Measurements from ENCODE around the gene TUBGCP3. TPM values are rescaled to one million over a fixed set of nuclear protein-coding genes. Genes with fewer than 3 reads are reported as not detected.

The TUBGCP3 gene
- total and polyA plus RNA-seq, 5 donors from 2014 or later, result 10.9 to 40.7 (median 15.0) TPM

- Mint-ChIP-seq H3K36me3 (peaks cover 17% of the 10 kb centered on the region), H3K4me3 (peak overlapping the region in 1 of 4 donors; percentile 20), H3K27me3 (no peaks in the 10 kb centered on the region), H3K4me1 (peaks cover 37 to 68% (median 49%) of the 10 kb centered on the region in 4 donors), H3K9me3 (peaks cover 0 to 5% (median 0%) of the 10 kb centered on the region in 7 donors), H3K27ac (peak overlapping the region; percentile 33 to 70 (median 44))
- Histone ChIP-seq H3K27me3 (ENCODE audit: control insufficient read depth, insufficient read depth, low read length) (no peaks in the 10 kb centered on the region), H3K27ac (ENCODE audit: insufficient read depth, low read length, poor library complexity, severe bottlenecking) (no peak overlapping the region), H3K4me1 (ENCODE audit: control insufficient read depth, insufficient read depth, low read length, poor library complexity, severe bottlenecking) (peaks cover 14% of the 10 kb centered on the region), H3K36me3 (ENCODE audit: control insufficient read depth, insufficient read depth, low read length) (peaks cover 2% of the 10 kb centered on the region), H3K9me3 (ENCODE audit: control insufficient read depth in 2 of 2, low read length in 2 of 2) (no peaks in the 10 kb centered on the region), H3K4me3 (ENCODE audit: low read depth, low read length) (no peak overlapping the region)
- ATAC-seq (ENCODE audit: low read depth in 2 of 2) (no peak), DNase-seq (no peak)
Measured at GRCh38 chr13:112574416-112574815, 13.5 kb downstream of the TUBGCP3 start.

- Histone ChIP-seq H3K4me3 (ENCODE audit: low read depth, low read length) (no peak overlapping the region), H3K36me3 (ENCODE audit: control insufficient read depth, insufficient read depth, low read length) (peaks cover 4% of the 10 kb centered on the region), H3K4me1 (ENCODE audit: control insufficient read depth, insufficient read depth, low read length, poor library complexity, severe bottlenecking) (peaks cover 14% of the 10 kb centered on the region), H3K27ac (ENCODE audit: insufficient read depth, low read length, poor library complexity, severe bottlenecking) (no peak overlapping the region), H3K27me3 (ENCODE audit: control insufficient read depth, insufficient read depth, low read length) (no peaks in the 10 kb centered on the region), H3K9me3 (ENCODE audit: control insufficient read depth in 2 of 2, low read length in 2 of 2) (no peaks in the 10 kb centered on the region)
- ATAC-seq (ENCODE audit: low read depth in 2 of 2), result no peak
- Mint-ChIP-seq H3K36me3 (peaks cover 18% of the 10 kb centered on the region), H3K27me3 (no peaks in the 10 kb centered on the region), H3K27ac (peak overlapping the region in 2 of 3 donors; percentile 6 to 63), H3K4me3 (no peak overlapping the region), H3K4me1 (peaks cover 40 to 69% (median 50%) of the 10 kb centered on the region in 4 donors), H3K9me3 (peaks cover 0 to 5% (median 0%) of the 10 kb centered on the region in 7 donors)
- DNase-seq, result no peak
Measured at GRCh38 chr13:112573710-112574109, 14.2 kb downstream of the TUBGCP3 start.

GRCh38 chr13:112572366-112572765, 15.6 kb downstream of the TUBGCP3 start:
- Histone ChIP-seq H3K27me3 (ENCODE audit: control insufficient read depth, insufficient read depth, low read length) (no peaks in the 10 kb centered on the region), H3K27ac (ENCODE audit: insufficient read depth, low read length, poor library complexity, severe bottlenecking) (no peak overlapping the region), H3K9me3 (ENCODE audit: control insufficient read depth in 2 of 2, low read length in 2 of 2) (no peaks in the 10 kb centered on the region), H3K36me3 (ENCODE audit: control insufficient read depth, insufficient read depth, low read length) (peaks cover 16% of the 10 kb centered on the region), H3K4me1 (ENCODE audit: control insufficient read depth, insufficient read depth, low read length, poor library complexity, severe bottlenecking) (peaks cover 14% of the 10 kb centered on the region), H3K4me3 (ENCODE audit: low read depth, low read length) (no peak overlapping the region)
- peaks cover 0 to 5% (median 0%) of the 10 kb centered on the region in 7 donors for H3K9me3 Mint-ChIP-seq
- ATAC-seq (ENCODE audit: low read depth in 2 of 2), result no peak
- H3K36me3 Mint-ChIP-seq, result peaks cover 16% of the 10 kb centered on the region
- H3K27ac Mint-ChIP-seq, result peak overlapping the region in 1 of 3 donors; percentile 22
- H3K27me3 Mint-ChIP-seq, result no peaks in the 10 kb centered on the region
- no peak for DNase-seq
- H3K4me3 Mint-ChIP-seq, result no peak overlapping the region
- H3K4me1 Mint-ChIP-seq, result peaks cover 38 to 64% (median 48%) of the 10 kb centered on the region in 4 donors

GRCh38 chr13:112569821-112570220, 18.1 kb downstream of the TUBGCP3 start:
- Histone ChIP-seq H3K9me3 (ENCODE audit: control insufficient read depth in 2 of 2, low read length in 2 of 2) (no peaks in the 10 kb centered on the region), H3K27me3 (ENCODE audit: control insufficient read depth, insufficient read depth, low read length) (no peaks in the 10 kb centered on the region), H3K4me1 (ENCODE audit: control insufficient read depth, insufficient read depth, low read length, poor library complexity, severe bottlenecking) (peaks cover 7% of the 10 kb centered on the region), H3K4me3 (ENCODE audit: low read depth, low read length) (no peak overlapping the region), H3K36me3 (ENCODE audit: control insufficient read depth, insufficient read depth, low read length) (peaks cover 27% of the 10 kb centered on the region), H3K27ac (ENCODE audit: insufficient read depth, low read length, poor library complexity, severe bottlenecking) (no peak overlapping the region)
- peaks cover 29 to 44% (median 31%) of the 10 kb centered on the region in 4 donors for H3K4me1 Mint-ChIP-seq
- ATAC-seq (ENCODE audit: low read depth in 2 of 2) (no peak), DNase-seq (no peak)
- H3K36me3 Mint-ChIP-seq, result peaks cover 19% of the 10 kb centered on the region
- H3K4me3 Mint-ChIP-seq, result no peak overlapping the region
- peak overlapping the region in 1 of 3 donors; percentile 23 for H3K27ac Mint-ChIP-seq
- H3K27me3 Mint-ChIP-seq, result no peaks in the 10 kb centered on the region
- no peaks in the 10 kb centered on the region for H3K9me3 Mint-ChIP-seq

GRCh38 chr13:112567161-112567862, 20.6 kb downstream of the TUBGCP3 start:
- Histone ChIP-seq H3K27ac (ENCODE audit: insufficient read depth, low read length, poor library complexity, severe bottlenecking) (no peak overlapping the region), H3K9me3 (ENCODE audit: control insufficient read depth in 2 of 2, low read length in 2 of 2) (no peaks in the 10 kb centered on the region), H3K36me3 (ENCODE audit: control insufficient read depth, insufficient read depth, low read length) (peaks cover 43% of the 10 kb centered on the region), H3K4me1 (ENCODE audit: control insufficient read depth, insufficient read depth, low read length, poor library complexity, severe bottlenecking) (no peaks in the 10 kb centered on the region), H3K27me3 (ENCODE audit: control insufficient read depth, insufficient read depth, low read length) (no peaks in the 10 kb centered on the region), H3K4me3 (ENCODE audit: low read depth, low read length) (no peak overlapping the region)
- Mint-ChIP-seq H3K36me3 (peaks cover 36% of the 10 kb centered on the region), H3K4me1 (peaks cover 11 to 24% (median 21%) of the 10 kb centered on the region in 4 donors), H3K4me3 (no peak overlapping the region), H3K27ac (peak overlapping the region in 1 of 3 donors; percentile 82), H3K9me3 (no peaks in the 10 kb centered on the region), H3K27me3 (no peaks in the 10 kb centered on the region)
- ATAC-seq (ENCODE audit: low read depth in 2 of 2) (no peak), DNase-seq (no peak)

- Histone ChIP-seq H3K4me1 (ENCODE audit: control insufficient read depth, insufficient read depth, low read length, poor library complexity, severe bottlenecking) (no peaks in the 10 kb centered on the region), H3K4me3 (ENCODE audit: low read depth, low read length) (no peak overlapping the region), H3K36me3 (ENCODE audit: control insufficient read depth, insufficient read depth, low read length) (peaks cover 60% of the 10 kb centered on the region), H3K27ac (ENCODE audit: insufficient read depth, low read length, poor library complexity, severe bottlenecking) (no peak overlapping the region), H3K9me3 (ENCODE audit: control insufficient read depth in 2 of 2, low read length in 2 of 2) (no peaks in the 10 kb centered on the region), H3K27me3 (ENCODE audit: control insufficient read depth, insufficient read depth, low read length) (no peaks in the 10 kb centered on the region)
- ATAC-seq (ENCODE audit: low read depth in 2 of 2) (no peak), DNase-seq (no peak)
- H3K27me3 Mint-ChIP-seq, result no peaks in the 10 kb centered on the region
- peak overlapping the region in 1 of 3 donors; percentile 35 for H3K27ac Mint-ChIP-seq
- H3K9me3 Mint-ChIP-seq, result no peaks in the 10 kb centered on the region
- H3K4me3 Mint-ChIP-seq, result no peak overlapping the region
- peaks cover 11 to 15% (median 13%) of the 10 kb centered on the region in 4 donors for H3K4me1 Mint-ChIP-seq
- peaks cover 39% of the 10 kb centered on the region for H3K36me3 Mint-ChIP-seq
Measured at GRCh38 chr13:112562786-112563383, 25.1 kb downstream of the TUBGCP3 start.

GRCh38 chr13:112562254-112562653, 25.7 kb downstream of the TUBGCP3 start:
- no peak overlapping the region for H3K4me3 ChIP-seq (ENCODE audit: low read depth, low read length)
- peaks cover 43% of the 10 kb centered on the region for H3K36me3 Mint-ChIP-seq
- no peak for ATAC-seq (ENCODE audit: low read depth in 2 of 2)
- H3K4me1 Mint-ChIP-seq, result peaks cover 11 to 14% (median 13%) of the 10 kb centered on the region in 4 donors
- peaks cover 60% of the 10 kb centered on the region for H3K36me3 ChIP-seq (ENCODE audit: control insufficient read depth, insufficient read depth, low read length)
- DNase-seq, result no peak
- H3K27me3 ChIP-seq (ENCODE audit: control insufficient read depth, insufficient read depth, low read length), result no peaks in the 10 kb centered on the region
- H3K27ac Mint-ChIP-seq, result peak overlapping the region in 1 of 3 donors; percentile 35
- H3K27ac ChIP-seq (ENCODE audit: insufficient read depth, low read length, poor library complexity, severe bottlenecking), result no peak overlapping the region
- no peaks in the 10 kb centered on the region for H3K27me3 Mint-ChIP-seq
- H3K9me3 Mint-ChIP-seq, result no peaks in the 10 kb centered on the region
- H3K4me1 ChIP-seq (ENCODE audit: control insufficient read depth, insufficient read depth, low read length, poor library complexity, severe bottlenecking), result no peaks in the 10 kb centered on the region
- no peak overlapping the region for H3K4me3 Mint-ChIP-seq
- no peaks in the 10 kb centered on the region for H3K9me3 ChIP-seq (ENCODE audit: control insufficient read depth in 2 of 2, low read length in 2 of 2)

All from CD4-positive, CD25-positive, alpha-beta regulatory T cell (primary cell).